K562 (cell line): Measurements from ENCODE around the gene PLEKHA6. TPM values are rescaled to one million over a fixed set of nuclear protein-coding genes. Genes with fewer than 3 reads are reported as not detected.

Source experiments
- ATAC-seq: fragments of 200-7000 bp; cut with Tn5 transposase; 3 replicates; pipeline ENCODE4 v1.9.1; 2020; ENCODE audit warnings: moderate library complexity
- BruUV-seq: library from RNA; stranded (reverse); fragments of 400-500 nt; replicated peaks from 2 replicates; lab custom pipeline; 2021; lab: Mats Ljungman, UMichigan
- CTCF ChIA-PET: fragments of 300-600 bp; formaldehyde crosslinking; extraction: SDS; loops from one replicate; lab custom pipeline; 2021; ENCODE audit warnings: low intra/inter-chr PET ratio; lab: Yijun Ruan, JAX
- POLR2A ChIA-PET: fragments of 300-600, 350-650 bp; sonication (Branson Sonifier 250); formaldehyde crosslinking; extraction: SDS; loops from one replicate; lab custom pipeline; 2021; ENCODE audit warnings: antibody characterized with exemption, inconsistent platforms; lab: Yijun Ruan, JAX
- DNase-seq, 4 experiments: peaks; one replicate each; pipeline versions ENCODE4 v3.0.0 to v3.0.0-alpha.2; 2011 to 2018; ENCODE audit warnings: low spot score in 3 of 4, mixed read lengths in 3 of 4; ENCODE audit errors: extremely low read depth in 1 of 4
- FAIRE-seq: peaks from 2 replicates; lab custom pipeline; 2011; peaks lifted over from hg19 to GRCh38; lab: Jason Lieb, UNC
- H2AFZ ChIP-seq: 2 replicates; pipeline ENCODE4 v1.6.0; 2011; ENCODE audit warnings: low read depth, low read length, control low read depth, inconsistent platforms
- H3K27ac ChIP-seq: fragments of 200-600 bp; 3 replicates; pipeline ENCODE4 v1.8.0; 2011; ENCODE audit warnings: low read depth, mild to moderate bottlenecking, control low read depth, inconsistent platforms, low read length, moderate library complexity, mixed read lengths; ENCODE audit errors: extremely low read depth
- H3K27me3 ChIP-seq, 2 experiments: fragments of 300-600 bp in 1 of 2; 2 replicates in 1 of 2; 3 replicates in 1 of 2; pipeline versions ENCODE4 v1.6.0 to v1.8.0; 2011; ENCODE audit warnings: inconsistent platforms in 2 of 2, low read length in 2 of 2, mild to moderate bottlenecking in 1 of 2, mixed read lengths in 1 of 2, moderate library complexity in 1 of 2; ENCODE audit not compliant: control insufficient read depth in 2 of 2, insufficient read depth in 2 of 2
- H3K36me3 ChIP-seq: fragments of 300-600 bp; 3 replicates; pipeline ENCODE4 v1.8.0; 2011; ENCODE audit warnings: mild to moderate bottlenecking, low read length, inconsistent platforms; ENCODE audit not compliant: control insufficient read depth, insufficient read depth
- H3K4me1 ChIP-seq, 2 experiments: fragments of 200-600 bp in 1 of 2; replicated peaks in 1 of 2; 2 replicates in 1 of 2; 3 replicates in 1 of 2; pipeline versions ENCODE4 v1.5.1 to v1.8.0; 2011; ENCODE audit warnings: inconsistent platforms in 2 of 2, low read length in 2 of 2, mild to moderate bottlenecking in 1 of 2, mixed read lengths in 1 of 2, moderate library complexity in 1 of 2; ENCODE audit not compliant: control insufficient read depth in 2 of 2, insufficient read depth in 2 of 2
- H3K4me2 ChIP-seq: 2 replicates; pipeline ENCODE4 v1.6.1; 2011; ENCODE audit warnings: low read length, control low read depth, inconsistent platforms, mixed read lengths; ENCODE audit not compliant: insufficient read depth
- H3K4me3 ChIP-seq: fragments of 200-600 bp; sonication (generic), shearing (Covaris generic); 2 replicates; pipeline ENCODE4 v1.5.1; 2016; ENCODE audit warnings: control low read depth, inconsistent platforms
- H3K79me2 ChIP-seq: fragments of 200-600 bp; 3 replicates; pipeline ENCODE4 v1.8.0; 2011; ENCODE audit warnings: low read length, inconsistent platforms; ENCODE audit not compliant: control insufficient read depth, insufficient read depth
- H3K9ac ChIP-seq, 2 experiments: 2 replicates each; pipeline versions ENCODE4 v1.6.0 to v1.6.1; 2011; ENCODE audit warnings: low read depth in 2 of 2, low read length in 2 of 2, control low read depth in 1 of 2, inconsistent platforms in 1 of 2, mild to moderate bottlenecking in 1 of 2, mixed read lengths in 1 of 2; ENCODE audit not compliant: insufficient read depth in 1 of 2
- H3K9me1 ChIP-seq: one replicate; pipeline ENCODE4 v1.6.0; 2011; ENCODE audit warnings: inconsistent platforms, mild to moderate bottlenecking, low read length, moderate library complexity; ENCODE audit not compliant: control insufficient read depth, insufficient read depth
- H3K9me3 ChIP-seq: replicated peaks from 2 replicates; pipeline ENCODE4 v1.5.1; 2011; ENCODE audit warnings: low read depth, low read length, inconsistent platforms; ENCODE audit not compliant: control insufficient read depth, insufficient read depth
- H4K20me1 ChIP-seq: replicated peaks from 2 replicates; pipeline ENCODE4 v1.6.1; 2011; ENCODE audit warnings: low read length, inconsistent platforms, mixed read lengths; ENCODE audit not compliant: control insufficient read depth, insufficient read depth
- XRCC5 ChIP-seq: fragments of 200-400 bp; formaldehyde crosslinking; IDR thresholded peaks from 2 replicates; pipeline ENCODE4 v1.6.1; 2017; ENCODE audit warnings: low read depth, mild to moderate bottlenecking, low read length
- ZBTB43 ChIP-seq: sonication (generic); formaldehyde crosslinking; IDR thresholded peaks from 2 replicates; pipeline ENCODE4 v1.8.0; 2023; ENCODE audit warnings: mild to moderate bottlenecking, missing genetic modification reagents
- ZNF277 ChIP-seq: fragments of 250-450 bp; sonication (Bioruptor Pico); IDR thresholded peaks from 2 replicates; pipeline ENCODE4 v1.8.0; 2022; ENCODE audit warnings: inconsistent platforms, mild to moderate bottlenecking, moderate library complexity, borderline replicate concordance
- ZNF57 ChIP-seq: fragments of 450-650 bp; formaldehyde crosslinking; IDR thresholded peaks from 2 replicates; pipeline ENCODE4 v1.4.0; 2020; ENCODE audit warnings: mild to moderate bottlenecking, moderate library complexity
- ZZZ3 ChIP-seq: fragments of 450-650 bp; IDR thresholded peaks from 2 replicates; pipeline ENCODE4 v1.6.1; 2016; ENCODE audit warnings: antibody characterized with exemption, mild to moderate bottlenecking, moderate library complexity
- WGBS: fragments of 100-300 bp; shearing (Covaris generic); methylation state at CpG from one replicate; pipeline ENCODE4 v1.1.6; 2016; ENCODE audit warnings: low coverage, mixed read lengths; ENCODE audit not compliant: insufficient coverage; ENCODE audit errors: missing lambda C conversion rate; 5-methylcytosine and 5-hydroxymethylcytosine counted together
- in situ Hi-C: fragments of 300-500 bp; cut with MboI; formaldehyde crosslinking; loops from 4 replicates; pipeline ENCODE4 v1.15.0; 2018; ENCODE audit warnings: inconsistent platforms, mixed read lengths
- intact Hi-C: fragments of 100-400 bp; cut with micrococcal nuclease; formaldehyde crosslinking; loops from 2 replicates; pipeline ENCODE4 v1.14.2; 2022
- polyA plus RNA-seq, 8 experiments: library from polyadenylated mRNA; depleted of rRNA in 4 of 8; stranded (reverse) in 5 of 8; unstranded in 3 of 8; fragments of >200 nt; fragmentation: Nextera tagmentation in 2 of 8; fragmentation: Illumina TruSeq in 1 of 8; extraction: Ambion mirVana in 2 of 8; extraction: Trizol in 1 of 8; gene quantifications; 2 replicates each; pipeline versions ENCODE4 v1.2.1 to v1.2.3, GENCODE V29; 2011 to 2014; ENCODE audit warnings: inconsistent platforms in 1 of 8, missing spikeins in 1 of 8
- total RNA-seq, 7 experiments: library from RNA; depleted of rRNA in 6 of 7; stranded (reverse); fragments of >200 nt in 6 of 7; fragmentation: Illumina TruSeq in 2 of 7; extraction: Trizol in 2 of 7; gene quantifications; 2 replicates each; pipeline versions ENCODE4 v1.2.1 to v1.2.3, GENCODE V29; 2011 to 2021; ENCODE audit warnings: low replicate concordance in 1 of 7

Gene PLEKHA6
- total and polyA plus RNA-seq, 9 of the 15 experiments (the other 6 are each of a cell fraction or from before 2014, with no cell fraction given): under 0.01 to 0.33 (median 0.01) TPM; not detected in 4

DNA sequence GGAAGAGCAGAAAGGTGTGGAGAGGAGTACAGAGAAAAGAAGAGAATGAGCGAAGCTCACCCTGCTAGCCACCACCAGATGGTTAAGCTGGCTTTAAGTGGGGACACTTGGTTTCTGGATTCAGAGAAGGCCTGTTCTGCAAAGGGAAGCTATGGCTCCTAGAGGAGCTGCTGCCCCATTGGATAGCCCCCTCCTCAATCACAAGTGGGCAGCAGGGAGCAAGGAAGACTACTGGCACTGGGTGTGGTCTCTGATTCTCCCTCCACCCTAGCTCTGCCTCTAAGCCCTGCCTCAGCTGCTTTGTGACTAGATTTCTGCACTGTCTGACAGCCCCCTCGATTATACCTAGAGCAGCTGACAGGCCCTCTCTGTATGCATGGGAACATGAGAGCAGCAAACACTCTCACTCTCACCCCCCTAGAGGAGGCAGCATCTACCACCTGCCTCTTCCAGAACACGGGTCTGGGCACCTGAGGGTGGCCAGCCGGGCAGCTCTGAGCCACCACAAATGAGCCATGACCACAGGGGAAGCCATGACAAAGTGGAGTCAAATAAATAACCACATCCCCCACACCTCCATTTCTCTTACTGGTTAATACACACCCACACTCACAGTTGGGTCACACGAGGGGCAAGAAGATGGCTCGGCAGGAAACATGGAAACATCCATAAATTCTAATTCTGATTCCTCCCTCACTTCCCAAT is 13.6 kb downstream of the PLEKHA6 start:
- no peak overlapping the region for H2AFZ ChIP-seq
- DNase-seq: no peak
- peaks cover 39 to 61% of the 10 kb centered on the region in 2 experiments for H3K27me3 ChIP-seq
- BruUV-seq: no TSS peak
- H3K9me3 ChIP-seq: no peaks in the 10 kb centered on the region
- ChIA-PET POLR2A (interaction anchor here (0.6 to 1.1 kb wide), 4 partner anchors 11 to 47 kb away, joined by 3 to 4 read pairs (median 4); no protein-coding TSS in a partner anchor), CTCF (no interaction called here)
- intact Hi-C loops: no loop called here
- no peak for FAIRE-seq
- H3K79me2 ChIP-seq: no peaks in the 10 kb centered on the region
- no peak overlapping the region for H3K4me3 ChIP-seq
- H3K4me2 ChIP-seq: no peak overlapping the region
- WGBS: 4% methylated on average over 5 of the region's 6 CpGs
- H3K9me1 ChIP-seq: no peaks in the 10 kb centered on the region
- peaks cover 0 to 4% of the 10 kb centered on the region in 2 experiments; a peak in 4 of 5 replicates for H3K4me1 ChIP-seq
- no peak for ATAC-seq
- H4K20me1 ChIP-seq: no peaks in the 10 kb centered on the region
- no peak overlapping the region for H3K27ac ChIP-seq
- no peaks in the 10 kb centered on the region for H3K36me3 ChIP-seq
- TF ChIP-seq ZBTB43 (CRISPR knock-in tag) (no peak), ZNF277 (CRISPR knock-in tag) (no peak), ZNF57 (CRISPR knock-in tag) (no peak), ZZZ3 (no peak), XRCC5 (no peak)
- TF ChIP-seq, all 486 proteins: peak for 0
- no peak overlapping the region for H3K9ac ChIP-seq
- in situ Hi-C loops: no loop called here
